Activated T-helper 2 cell treated with anti-CD3 and anti-CD28 coated beads, Interferon-gamma antibody, Interleukin-2, Interleukin-4, amounts not matched to agents 10 μg/mL and 5 μg/mL and 100 μg/mL, durations not matched to agents 14 hours and 24 hours and 36 hours (primary cell): ENCODE measurements around the gene ABCA4. TPM values are rescaled to one million over a fixed set of nuclear protein-coding genes. Genes with fewer than 3 reads are reported as not detected.
"Not testable (repeated sequence)": the region's sequence is repeated elsewhere in the genome, so short reads cannot be mapped to it uniquely, and the experiment has no call there.

ENCODE experiments used
- DNase-seq: peaks from one replicate; pipeline ENCODE4 v3.0.0; 2021; ENCODE audit warnings: low spot score
- H3K27ac Mint-ChIP-seq: one replicate; pipeline ENCODE4 v1.8.0; 2021; ENCODE audit warnings: mixed read lengths
- H3K27me3 Mint-ChIP-seq: one replicate; pipeline ENCODE4 v1.8.0; 2021; ENCODE audit warnings: low read depth, mixed read lengths
- H3K36me3 Mint-ChIP-seq: one replicate; pipeline ENCODE4 v1.8.0; 2021; ENCODE audit warnings: low read depth, mixed read lengths
- H3K4me1 Mint-ChIP-seq: one replicate; pipeline ENCODE4 v1.8.0; 2021; ENCODE audit warnings: low read depth, mixed read lengths
- H3K4me3 Mint-ChIP-seq: one replicate; pipeline ENCODE4 v1.8.0; 2021; ENCODE audit warnings: low read depth, mild to moderate bottlenecking, moderate library complexity, mixed read lengths
- H3K9me3 Mint-ChIP-seq: one replicate; pipeline ENCODE4 v1.8.0; 2021; ENCODE audit warnings: mixed read lengths
- intact Hi-C: fragments of 100-400 bp; cut with micrococcal nuclease; formaldehyde crosslinking; loops from one replicate; pipeline ENCODE4 v1.15.1; 2023
- total RNA-seq: library from RNA; stranded (reverse); gene quantifications from 2 replicates; pipeline ENCODE4 v1.2.3, GENCODE V29; 2022

Gene ABCA4
- total RNA-seq, 1 donor from 2014 or later: not detected

GRCh38 chr1:93955765-93956164 is 165.2 kb downstream of the ABCA4 start:
- Mint-ChIP-seq H3K27ac (no peak overlapping the region), H3K4me1 (no peaks in the 10 kb centered on the region), H3K4me3 (no peak overlapping the region), H3K27me3 (peaks cover 5% of the 10 kb centered on the region), H3K36me3 (no peaks in the 10 kb centered on the region), H3K9me3 (peaks cover 49% of the 10 kb centered on the region)
- intact Hi-C loops: no loop called here
- DNase-seq: no peak

- intact Hi-C loops, H3K27ac Mint-ChIP-seq, DNase-seq, H3K4me1 Mint-ChIP-seq, H3K36me3 Mint-ChIP-seq, H3K4me3 Mint-ChIP-seq: not testable (repeated sequence)
- Mint-ChIP-seq H3K27me3 (peaks cover 11% of the 10 kb centered on the region), H3K9me3 (peaks cover 16% of the 10 kb centered on the region)
Observed at GRCh38 chr1:93947002-93947686, 173.8 kb downstream of the ABCA4 start.

Other genes with a start within 250 kb of the ABCA4 start
- gene DNTTIP2, start 241.9 kb downstream of the ABCA4 start, total RNA-seq: 80.7 and 85.5 TPM in 2 replicates
- gene GCLM, start 211.7 kb downstream of the ABCA4 start, total RNA-seq: 18.1 and 20.5 TPM in 2 replicates
- gene ARHGAP29, start 116.4 kb upstream of the ABCA4 start, total RNA-seq: 0.05 and 0.18 TPM in 2 replicates